ENCODE results near the gene SLC23A2. TPM values are rescaled to one million over a fixed set of nuclear protein-coding genes. Genes with fewer than 3 reads are reported as not detected.
A peak's percentile ranks its signal among the peaks of the same experiment; 100 is the strongest.

SLC23A2 gene
- total and polyA plus RNA-seq, 7 donors: 0.60 to 15.2 (median 10.9) TPM

GRCh38 chr20:4953881-4954280 lies 47.4 kb downstream of the SLC23A2 start:
- no peaks in the 10 kb centered on the region for H3K36me3 ChIP-seq
- intact Hi-C loops (cut with DNase I): no loop called here
- H3K9me3 ChIP-seq: no peaks in the 10 kb centered on the region
- no peak overlapping the region for H3K27ac ChIP-seq
- no peaks in the 10 kb centered on the region for H3K27me3 ChIP-seq
- no peak for TF ChIP-seq POLR2AphosphoS5 (IDR thresholded peaks at IDR 0.05)
- no peak for TF ChIP-seq EP300 (IDR thresholded peaks at IDR 0.05)
- no peak for TF ChIP-seq POLR2A (IDR thresholded peaks at IDR 0.05)
- TF ChIP-seq CTCF (IDR thresholded peaks at IDR 0.05): no peak
- peaks cover 0 to 26% (median 24%) of the 10 kb centered on the region in 4 donors for H3K4me1 ChIP-seq
- H3K4me3 ChIP-seq: no peak overlapping the region
- DNase-seq: no peak

- H3K4me3 ChIP-seq: no peak overlapping the region
- peaks cover 0 to 3% (median 0%) of the 10 kb centered on the region in 4 donors for H3K36me3 ChIP-seq
- TF ChIP-seq POLR2A (IDR thresholded peaks at IDR 0.05): no peak
- no peak for TF ChIP-seq POLR2AphosphoS5 (IDR thresholded peaks at IDR 0.05)
- TF ChIP-seq CTCF (IDR thresholded peaks at IDR 0.05): no peak
- no peak for TF ChIP-seq EP300 (IDR thresholded peaks at IDR 0.05)
- H3K4me1 ChIP-seq: peaks cover 0 to 33% (median 28%) of the 10 kb centered on the region in 4 donors
- no peaks in the 10 kb centered on the region for H3K9me3 ChIP-seq
- DNase-seq: no peak
- H3K27me3 ChIP-seq: no peaks in the 10 kb centered on the region
- peak overlapping the region in 1 of 4 donors; percentile 72 for H3K27ac ChIP-seq
- WGBS, 2 donors: 93 to 94% methylated on average over 1 of the region's 1 CpG
- intact Hi-C loops (cut with DNase I): no loop called here
Measured at GRCh38 chr20:4952229-4952628, 49.1 kb downstream of the SLC23A2 start.

GRCh38 chr20:4951299-4951698 lies 50.0 kb downstream of the SLC23A2 start:
- Histone ChIP-seq H3K36me3 (peaks cover 0 to 3% (median 0%) of the 10 kb centered on the region in 4 donors), H3K9me3 (no peaks in the 10 kb centered on the region), H3K27me3 (no peaks in the 10 kb centered on the region), H3K27ac (peak overlapping the region; percentile 53 to 76 (median 68)), H3K4me3 (no peak overlapping the region), H3K4me1 (peaks cover 0 to 38% (median 29%) of the 10 kb centered on the region in 4 donors)
- WGBS, 2 donors: 73 to 82% methylated on average over 3 of the region's 3 CpGs
- intact Hi-C loops (cut with DNase I): no loop called here
- peak; percentile 71 for DNase-seq
- no peak for TF ChIP-seq EP300 (IDR thresholded peaks at IDR 0.05)

GRCh38 chr20:4950841-4951240 lies 50.5 kb downstream of the SLC23A2 start:
- Histone ChIP-seq H3K4me1 (peaks cover 0 to 38% (median 29%) of the 10 kb centered on the region in 4 donors), H3K27me3 (no peaks in the 10 kb centered on the region), H3K4me3 (no peak overlapping the region), H3K27ac (peak overlapping the region; percentile 53 to 76 (median 68)), H3K36me3 (peaks cover 0 to 3% (median 0%) of the 10 kb centered on the region in 4 donors), H3K9me3 (no peaks in the 10 kb centered on the region)
- WGBS, 2 donors: 92 to 94% methylated on average over 4 of the region's 4 CpGs
- no peak for DNase-seq
- no peak for TF ChIP-seq POLR2AphosphoS5 (IDR thresholded peaks at IDR 0.05)
- TF ChIP-seq POLR2A (IDR thresholded peaks at IDR 0.05): no peak
- no peak for TF ChIP-seq CTCF (IDR thresholded peaks at IDR 0.05)
- TF ChIP-seq EP300 (IDR thresholded peaks at IDR 0.05): no peak
- intact Hi-C loops (cut with DNase I): no loop called here

GRCh38 chr20:4950437-4950836 lies 50.9 kb downstream of the SLC23A2 start:
- DNase-seq: no peak
- intact Hi-C loops (cut with DNase I): no loop called here
- H3K4me3 ChIP-seq: no peak overlapping the region
- peaks cover 0 to 38% (median 29%) of the 10 kb centered on the region in 4 donors for H3K4me1 ChIP-seq
- WGBS, 2 donors: 56 to 87% methylated on average over 3 of the region's 3 CpGs
- peak overlapping the region; percentile 53 to 76 (median 68) for H3K27ac ChIP-seq
- peaks cover 0 to 3% (median 0%) of the 10 kb centered on the region in 4 donors for H3K36me3 ChIP-seq
- H3K9me3 ChIP-seq: no peaks in the 10 kb centered on the region
- H3K27me3 ChIP-seq: no peaks in the 10 kb centered on the region
- no peak for TF ChIP-seq EP300 (IDR thresholded peaks at IDR 0.05)
- no peak for TF ChIP-seq CTCF (IDR thresholded peaks at IDR 0.05)
- no peak for TF ChIP-seq POLR2A (IDR thresholded peaks at IDR 0.05)
- TF ChIP-seq POLR2AphosphoS5 (IDR thresholded peaks at IDR 0.05): no peak

All from sigmoid colon (tissue), 7 donors.